Mesenteric fat pad (tissue), 1 donor: ENCODE measurements around the gene VPS33B. TPM values are rescaled to one million over a fixed set of nuclear protein-coding genes. Genes with fewer than 3 reads are reported as not detected.
"Not testable (repeated sequence)": the region's sequence is repeated elsewhere in the genome, so short reads cannot be mapped to it uniquely, and the experiment has no call there.

Experiments used
- DNase-seq: peaks from one replicate; pipeline ENCODE4 v3.0.0-alpha.2; 2020; ENCODE audit warnings: low spot score
- long read RNA-seq: library from polyadenylated mRNA; unstranded; transcript quantifications from one replicate; pipeline ENCODE4 v2.0.0, GENCODE V29; 2020
- total RNA-seq: library from RNA; stranded (reverse); fragmentation: NEBNext Ultra II Directional; extraction: Animal tissue kit (Norgen Biotek cat#: 25700); gene quantifications from one replicate; pipeline ENCODE4 v1.2.1, GENCODE V29; 2021
- donor health status: DM: yes; HTN: yes; CAD: no.

VPS33B gene
- total RNA-seq = 13.4 TPM
- long read RNA-seq, transcript VPS33B-201 (23 exons, 2,767 nt) = major isoform, 24 of 30 reads
- long read RNA-seq, partial matches to known transcripts = 1 of 30 reads
- long read RNA-seq, other reads (novel, unspliced or antisense) = 4 of 30 reads

DNA sequence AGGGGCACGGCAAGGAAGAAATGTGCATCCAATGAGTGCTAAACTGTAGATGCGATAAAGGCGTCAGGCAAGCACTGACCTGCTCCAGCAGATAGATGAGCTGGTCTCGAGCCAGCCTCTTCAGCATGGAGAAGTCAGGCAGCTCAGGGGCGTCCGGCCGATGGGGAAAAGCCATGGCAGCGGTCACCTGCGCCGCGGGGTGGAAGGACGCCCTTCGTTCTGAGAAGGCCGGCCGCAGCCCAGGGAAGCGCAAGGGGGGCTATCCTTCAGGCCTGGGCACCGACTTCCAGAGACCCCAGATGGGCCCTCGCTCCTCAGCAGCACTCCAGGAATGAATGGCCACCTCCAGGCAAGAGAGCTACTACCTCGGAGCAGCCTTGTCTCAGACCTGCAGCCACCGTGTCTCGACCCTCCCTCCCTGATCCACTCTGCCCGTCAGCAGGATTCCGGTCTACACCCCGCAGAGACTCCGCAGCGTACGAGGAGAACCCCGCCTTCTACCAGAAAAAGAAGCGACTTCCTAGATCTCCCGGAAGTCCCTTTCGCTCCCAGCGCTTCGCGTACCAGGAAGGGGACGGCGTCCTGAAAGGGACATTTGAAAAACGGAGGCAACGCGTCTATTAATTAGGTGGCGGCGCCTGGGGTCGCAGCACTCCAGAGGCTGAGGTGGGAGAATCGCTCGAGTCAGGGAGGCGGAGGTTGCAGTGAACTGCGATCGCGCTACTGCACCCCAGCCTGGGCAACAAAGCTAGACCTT lies at the start of gene VPS33B:
TSS of gene VPS33B (minus strand) at position 520 of the 757 bp plus-strand sequence. CDS start at position 175, 345 bp downstream.
- DNase-seq = peak; percentile 89

DNA sequence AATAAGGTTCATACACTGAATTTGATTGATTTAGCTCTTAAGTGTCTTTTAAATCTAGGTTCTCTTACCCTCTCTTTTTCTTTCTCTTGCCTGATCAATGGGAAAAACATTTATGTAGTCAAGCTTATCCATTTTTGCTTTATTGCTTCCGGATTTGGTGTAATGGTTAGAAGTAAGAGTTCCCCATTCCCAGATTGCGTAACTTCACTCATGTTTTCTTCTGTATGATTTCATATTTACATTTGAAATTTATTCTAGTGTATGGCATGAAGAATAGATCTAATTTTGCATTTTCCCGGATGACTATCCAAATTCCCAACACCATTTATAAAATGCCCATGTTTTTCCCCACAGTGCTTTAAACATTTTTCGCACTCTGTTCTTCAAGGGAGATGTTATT lies 49.8 kb upstream of the VPS33B start:
- no peak for DNase-seq

GRCh38 chr15:91070872-91071271 lies 48.5 kb upstream of the VPS33B start:
- DNase-seq = no peak

GRCh38 chr15:91068966-91069365 lies 46.6 kb upstream of the VPS33B start:
- DNase-seq = no peak

- DNase-seq = no peak
Observed at GRCh38 chr15:91068436-91068835, 46.0 kb upstream of the VPS33B start.

GRCh38 chr15:91067036-91067435 lies 44.6 kb upstream of the VPS33B start:
- DNase-seq = no peak

DNA sequence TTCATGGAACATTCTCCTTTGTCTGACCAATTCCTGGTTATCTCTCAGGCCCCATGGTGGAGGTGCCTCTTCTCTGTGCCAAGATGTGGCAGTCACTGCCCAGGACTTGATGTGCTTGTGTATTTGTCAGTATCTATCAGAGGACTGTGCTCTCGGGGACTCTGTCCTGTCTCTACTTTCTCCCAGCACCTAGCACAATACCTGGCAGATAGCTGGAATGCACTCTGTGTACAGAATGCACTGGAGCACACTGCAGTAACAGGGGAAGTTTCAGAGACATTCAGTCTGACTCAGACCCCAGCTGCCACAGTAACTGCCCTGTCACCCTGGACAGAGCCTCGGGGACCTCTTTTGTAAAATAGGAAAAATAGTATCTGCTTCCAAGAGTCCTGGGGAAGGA lies 43.1 kb upstream of the VPS33B start:
- DNase-seq = no peak

GRCh38 chr15:91061997-91062396 lies 39.6 kb upstream of the VPS33B start:
- DNase-seq = no peak

DNA sequence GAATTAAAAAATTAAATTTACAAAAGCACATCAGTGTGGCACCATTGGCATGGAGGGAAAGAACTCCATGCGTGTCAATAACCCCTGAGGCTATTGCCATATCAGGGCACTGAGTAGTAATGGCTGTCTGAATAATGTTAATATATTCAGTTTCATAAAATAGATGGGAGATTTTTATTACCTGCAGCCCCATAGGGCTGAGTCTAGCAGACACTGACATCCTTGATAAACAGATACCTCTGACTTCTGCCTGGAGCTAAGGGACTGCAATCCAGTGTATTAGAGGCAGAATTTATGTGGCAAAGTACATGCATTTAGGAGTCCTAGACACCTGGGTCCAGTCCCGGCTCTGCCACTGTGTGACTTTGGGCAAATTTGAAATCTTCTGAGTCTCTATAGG lies 38.8 kb upstream of the VPS33B start:
- DNase-seq = no peak

- DNase-seq = no peak
Observed at GRCh38 chr15:91055548-91056331, 33.3 kb upstream of the VPS33B start.

GRCh38 chr15:91054816-91055215 lies 32.4 kb upstream of the VPS33B start:
- DNase-seq = no peak

DNA sequence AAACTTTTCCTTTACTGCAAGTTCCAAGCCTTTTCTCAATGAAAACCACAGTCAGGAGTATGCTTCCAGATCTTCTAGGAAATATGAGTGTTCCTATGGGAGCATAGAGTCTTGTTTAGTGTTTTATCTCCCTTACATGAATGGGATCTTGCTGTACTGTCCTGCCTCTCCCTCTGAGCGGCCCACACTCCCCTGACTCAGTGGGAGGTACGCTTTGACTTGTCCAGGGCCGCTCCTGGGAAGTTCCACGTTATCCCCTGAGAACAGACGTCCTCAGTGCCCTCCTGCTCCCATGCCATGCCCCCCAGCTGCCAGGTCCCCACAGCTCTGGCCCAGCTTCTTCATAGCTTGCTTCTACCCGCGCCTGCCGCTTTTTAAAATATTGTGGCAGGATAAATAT lies 28.9 kb upstream of the VPS33B start:
- no peak for DNase-seq

GRCh38 chr15:91050128-91050455 lies 27.7 kb upstream of the VPS33B start:
- no peak for DNase-seq

DNA sequence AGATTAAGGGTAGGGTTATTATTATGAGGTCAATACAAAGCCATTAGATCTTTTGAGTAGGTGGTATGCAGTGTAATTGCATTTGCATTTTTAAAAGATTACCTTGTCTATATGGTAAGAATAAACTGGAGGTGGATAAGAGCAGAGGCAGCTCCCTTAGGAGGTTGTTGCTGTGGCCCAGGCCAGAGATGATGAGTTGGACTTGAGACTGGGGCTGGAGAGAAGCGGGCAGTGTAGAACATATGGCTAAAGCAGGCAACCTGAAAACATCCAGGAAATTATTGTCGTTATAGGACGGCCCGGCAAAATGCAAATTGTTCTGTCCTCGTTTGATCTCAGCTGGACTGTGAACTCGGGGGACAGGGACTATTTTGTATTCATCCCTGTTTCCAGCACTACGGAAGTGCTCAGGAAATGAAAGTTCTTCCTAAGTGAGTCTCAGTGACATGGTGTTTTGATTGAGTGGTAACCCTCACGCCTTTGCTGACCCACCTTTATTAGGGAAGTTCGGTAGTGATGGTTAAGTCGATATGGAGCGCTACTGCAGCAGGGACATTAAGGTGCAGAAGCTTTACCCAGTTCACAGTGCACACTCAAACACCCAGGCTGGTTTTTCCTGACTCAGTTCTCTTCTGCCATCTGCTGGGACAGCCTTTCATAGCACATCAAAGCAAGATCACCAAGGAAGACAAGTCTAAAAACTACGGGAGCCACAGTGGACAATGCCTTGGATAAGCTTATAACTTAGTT lies 27.2 kb upstream of the VPS33B start:
- DNase-seq = no peak

DNA sequence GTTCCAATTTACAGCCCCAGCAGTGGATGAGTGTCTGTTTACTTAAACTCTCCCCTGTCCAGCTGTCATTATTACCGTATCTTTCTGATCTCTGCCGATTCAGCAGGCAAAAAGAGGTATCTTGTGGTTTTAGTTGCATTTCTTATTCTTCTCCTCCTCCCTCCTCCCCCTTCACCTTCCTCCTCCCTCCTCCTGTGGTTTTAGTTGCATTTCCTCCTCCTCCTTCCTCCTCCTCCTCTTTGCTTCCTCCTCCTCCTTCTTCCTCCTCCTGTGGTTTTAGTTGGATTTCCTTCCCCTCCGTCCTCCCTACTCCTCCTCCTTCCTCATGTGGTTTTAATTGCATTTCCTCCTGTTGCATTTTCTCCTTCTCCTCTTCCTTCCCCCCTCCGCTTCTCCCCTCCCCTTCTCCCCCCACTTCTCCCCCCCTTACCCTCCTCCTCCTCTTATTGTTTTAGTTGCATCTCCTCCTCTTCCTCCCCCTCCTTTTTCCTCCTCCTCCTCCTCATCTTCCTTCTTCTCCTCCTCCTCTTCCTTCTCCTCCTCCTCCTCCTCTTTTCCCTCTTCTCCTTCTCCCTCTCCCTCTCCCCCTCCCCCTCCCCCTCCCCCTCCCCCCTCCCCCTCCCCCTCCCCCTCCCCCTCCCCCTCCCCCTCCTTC lies 25.3 kb upstream of the VPS33B start:
- DNase-seq = no peak

- DNase-seq = not testable (repeated sequence)
Observed at GRCh38 chr15:91046056-91046455, 23.7 kb upstream of the VPS33B start.

DNA sequence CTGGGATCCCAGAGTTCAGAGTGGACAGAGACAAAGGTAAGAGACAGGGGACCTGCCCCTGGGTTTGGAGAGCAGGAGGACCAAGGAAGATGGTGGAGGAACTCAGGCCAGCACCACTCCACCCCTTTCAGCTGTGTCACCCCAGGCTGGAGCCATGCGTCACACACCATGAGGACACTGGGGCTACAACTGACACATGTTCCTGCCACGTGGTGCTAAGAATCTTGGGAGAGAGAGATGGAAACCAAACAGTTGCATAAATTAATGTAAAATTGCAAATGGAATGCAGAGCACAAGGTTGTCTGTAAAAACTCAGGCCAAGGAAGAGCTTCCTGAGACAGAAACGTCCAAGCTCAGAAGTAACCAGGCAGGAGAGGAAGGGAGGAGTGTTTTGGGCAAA lies 22.7 kb upstream of the VPS33B start:
- DNase-seq = no peak

GRCh38 chr15:91043202-91043874 lies 20.9 kb upstream of the VPS33B start:
- no peak for DNase-seq

DNA sequence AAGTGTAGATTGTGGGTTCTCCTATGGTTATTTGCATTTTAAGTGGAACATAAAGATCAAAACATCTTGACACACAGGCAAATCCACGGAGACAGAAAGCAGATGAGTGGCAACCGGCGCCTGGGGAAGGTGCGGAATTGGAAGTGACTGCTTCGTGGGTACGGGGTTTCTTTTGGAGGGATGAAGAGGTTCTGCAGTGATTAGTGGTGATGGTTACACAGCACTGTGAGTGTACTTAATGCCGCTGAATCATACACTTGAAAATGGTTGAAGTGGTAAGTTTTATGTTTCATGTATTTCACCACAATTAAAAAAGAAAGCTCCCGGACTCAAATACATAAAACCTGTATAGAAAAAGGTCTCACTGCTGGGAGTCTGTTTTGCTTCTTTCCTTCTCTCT lies 18.5 kb upstream of the VPS33B start:
- no peak for DNase-seq

GRCh38 chr15:91039996-91040395 lies 17.6 kb upstream of the VPS33B start:
- no peak for DNase-seq
